K562 (cell line): ENCODE measurements around the gene ANKMY1. TPM values are rescaled to one million over a fixed set of nuclear protein-coding genes. Genes with fewer than 3 reads are reported as not detected.

ENCODE experiments used
- ATAC-seq: fragments of 200-7000 bp; cut with Tn5 transposase; 3 replicates; pipeline ENCODE4 v1.9.1; 2020; ENCODE audit warnings: moderate library complexity
- BruUV-seq: library from RNA; stranded (reverse); fragments of 400-500 nt; replicated peaks from 2 replicates; lab custom pipeline; 2021; lab: Mats Ljungman, UMichigan
- CTCF ChIA-PET: fragments of 300-600 bp; formaldehyde crosslinking; extraction: SDS; loops from one replicate; lab custom pipeline; 2021; ENCODE audit warnings: low intra/inter-chr PET ratio; lab: Yijun Ruan, JAX
- POLR2A ChIA-PET: fragments of 300-600, 350-650 bp; sonication (Branson Sonifier 250); formaldehyde crosslinking; extraction: SDS; loops from one replicate; lab custom pipeline; 2021; ENCODE audit warnings: antibody characterized with exemption, inconsistent platforms; lab: Yijun Ruan, JAX
- DNase-seq, 4 experiments: peaks; one replicate each; pipeline versions ENCODE4 v3.0.0 to v3.0.0-alpha.2; 2011 to 2018; ENCODE audit warnings: low spot score in 3 of 4, mixed read lengths in 3 of 4; ENCODE audit errors: extremely low read depth in 1 of 4
- FAIRE-seq: peaks from 2 replicates; lab custom pipeline; 2011; peaks lifted over from hg19 to GRCh38; lab: Jason Lieb, UNC
- H2AFZ ChIP-seq: 2 replicates; pipeline ENCODE4 v1.6.0; 2011; ENCODE audit warnings: low read depth, low read length, control low read depth, inconsistent platforms
- H3K27ac ChIP-seq: fragments of 200-600 bp; 3 replicates; pipeline ENCODE4 v1.8.0; 2011; ENCODE audit warnings: low read depth, mild to moderate bottlenecking, control low read depth, inconsistent platforms, low read length, moderate library complexity, mixed read lengths; ENCODE audit errors: extremely low read depth
- H3K27me3 ChIP-seq, 2 experiments: fragments of 300-600 bp in 1 of 2; 2 replicates in 1 of 2; 3 replicates in 1 of 2; pipeline versions ENCODE4 v1.6.0 to v1.8.0; 2011; ENCODE audit warnings: inconsistent platforms in 2 of 2, low read length in 2 of 2, mild to moderate bottlenecking in 1 of 2, mixed read lengths in 1 of 2, moderate library complexity in 1 of 2; ENCODE audit not compliant: control insufficient read depth in 2 of 2, insufficient read depth in 2 of 2
- H3K36me3 ChIP-seq: fragments of 300-600 bp; 3 replicates; pipeline ENCODE4 v1.8.0; 2011; ENCODE audit warnings: mild to moderate bottlenecking, low read length, inconsistent platforms; ENCODE audit not compliant: control insufficient read depth, insufficient read depth
- H3K4me1 ChIP-seq, 2 experiments: fragments of 200-600 bp in 1 of 2; replicated peaks in 1 of 2; 2 replicates in 1 of 2; 3 replicates in 1 of 2; pipeline versions ENCODE4 v1.5.1 to v1.8.0; 2011; ENCODE audit warnings: inconsistent platforms in 2 of 2, low read length in 2 of 2, mild to moderate bottlenecking in 1 of 2, mixed read lengths in 1 of 2, moderate library complexity in 1 of 2; ENCODE audit not compliant: control insufficient read depth in 2 of 2, insufficient read depth in 2 of 2
- H3K4me2 ChIP-seq: 2 replicates; pipeline ENCODE4 v1.6.1; 2011; ENCODE audit warnings: low read length, control low read depth, inconsistent platforms, mixed read lengths; ENCODE audit not compliant: insufficient read depth
- H3K4me3 ChIP-seq: fragments of 200-600 bp; sonication (generic), shearing (Covaris generic); 2 replicates; pipeline ENCODE4 v1.5.1; 2016; ENCODE audit warnings: control low read depth, inconsistent platforms
- H3K79me2 ChIP-seq: fragments of 200-600 bp; 3 replicates; pipeline ENCODE4 v1.8.0; 2011; ENCODE audit warnings: low read length, inconsistent platforms; ENCODE audit not compliant: control insufficient read depth, insufficient read depth
- H3K9ac ChIP-seq, 2 experiments: 2 replicates each; pipeline versions ENCODE4 v1.6.0 to v1.6.1; 2011; ENCODE audit warnings: low read depth in 2 of 2, low read length in 2 of 2, control low read depth in 1 of 2, inconsistent platforms in 1 of 2, mild to moderate bottlenecking in 1 of 2, mixed read lengths in 1 of 2; ENCODE audit not compliant: insufficient read depth in 1 of 2
- H3K9me1 ChIP-seq: one replicate; pipeline ENCODE4 v1.6.0; 2011; ENCODE audit warnings: inconsistent platforms, mild to moderate bottlenecking, low read length, moderate library complexity; ENCODE audit not compliant: control insufficient read depth, insufficient read depth
- H3K9me3 ChIP-seq: replicated peaks from 2 replicates; pipeline ENCODE4 v1.5.1; 2011; ENCODE audit warnings: low read depth, low read length, inconsistent platforms; ENCODE audit not compliant: control insufficient read depth, insufficient read depth
- H4K20me1 ChIP-seq: replicated peaks from 2 replicates; pipeline ENCODE4 v1.6.1; 2011; ENCODE audit warnings: low read length, inconsistent platforms, mixed read lengths; ENCODE audit not compliant: control insufficient read depth, insufficient read depth
- CHD2 ChIP-seq: IDR thresholded peaks from 2 replicates; pipeline ENCODE4 v1.6.1; 2011; ENCODE audit warnings: low read depth, low read length
- EZH2 ChIP-seq: IDR thresholded peaks from 2 replicates; pipeline ENCODE4 v1.6.1; 2012; ENCODE audit warnings: low read depth, mild to moderate bottlenecking, inconsistent platforms, low read length, borderline replicate concordance
- POLR2G ChIP-seq: fragments of 200-400 bp; formaldehyde crosslinking; IDR thresholded peaks from 2 replicates; pipeline ENCODE4 v1.6.1; 2017; ENCODE audit warnings: low read depth, mild to moderate bottlenecking, antibody characterized with exemption, low read length, moderate library complexity
- WGBS: fragments of 100-300 bp; shearing (Covaris generic); methylation state at CpG from one replicate; pipeline ENCODE4 v1.1.6; 2016; ENCODE audit warnings: low coverage, mixed read lengths; ENCODE audit not compliant: insufficient coverage; ENCODE audit errors: missing lambda C conversion rate; 5-methylcytosine and 5-hydroxymethylcytosine counted together
- in situ Hi-C: fragments of 300-500 bp; cut with MboI; formaldehyde crosslinking; loops from 4 replicates; pipeline ENCODE4 v1.15.0; 2018; ENCODE audit warnings: inconsistent platforms, mixed read lengths
- intact Hi-C: fragments of 100-400 bp; cut with micrococcal nuclease; formaldehyde crosslinking; loops from 2 replicates; pipeline ENCODE4 v1.14.2; 2022
- polyA plus RNA-seq, 8 experiments: library from polyadenylated mRNA; depleted of rRNA in 4 of 8; stranded (reverse) in 5 of 8; unstranded in 3 of 8; fragments of >200 nt; fragmentation: Nextera tagmentation in 2 of 8; fragmentation: Illumina TruSeq in 1 of 8; extraction: Ambion mirVana in 2 of 8; extraction: Trizol in 1 of 8; gene quantifications; 2 replicates each; pipeline versions ENCODE4 v1.2.1 to v1.2.3, GENCODE V29; 2011 to 2014; ENCODE audit warnings: inconsistent platforms in 1 of 8, missing spikeins in 1 of 8
- total RNA-seq, 7 experiments: library from RNA; depleted of rRNA in 6 of 7; stranded (reverse); fragments of >200 nt in 6 of 7; fragmentation: Illumina TruSeq in 2 of 7; extraction: Trizol in 2 of 7; gene quantifications; 2 replicates each; pipeline versions ENCODE4 v1.2.1 to v1.2.3, GENCODE V29; 2011 to 2021; ENCODE audit warnings: low replicate concordance in 1 of 7
- TF ChIP-seq, protein P1 (sequence below): fragments of 450-650 bp; IDR thresholded peaks from 2 replicates; pipeline ENCODE4 v1.6.1; 2017; ENCODE audit warnings: mild to moderate bottlenecking, moderate library complexity

ANKMY1 gene
- total and polyA plus RNA-seq, 9 of the 15 experiments (the other 6 are each of a cell fraction or from before 2014, with no cell fraction given) = 0.75 to 15.1 (median 11.7) TPM

GRCh38 chr2:240478346-240479110 lies 79.3 kb downstream of the ANKMY1 start:
- no peak for FAIRE-seq
- 89% methylated on average over 9 of the region's 21 CpGs for WGBS
- TF ChIP-seq POLR2G = peak; percentile 12; the same call in 1 of the 2 replicates
- no peak for TF ChIP-seq EZH2
- Histone ChIP-seq H3K27ac (no peak overlapping the region), H4K20me1 (no peaks in the 10 kb centered on the region), H3K4me1 (no peaks in the 10 kb centered on the region), H3K79me2 (no peaks in the 10 kb centered on the region), H3K4me3 (no peak overlapping the region), H3K9ac (no peak overlapping the region), H3K9me1 (no peaks in the 10 kb centered on the region), H3K4me2 (no peak overlapping the region), H3K27me3 (no peaks in the 10 kb centered on the region), H3K9me3 (no peaks in the 10 kb centered on the region; the same call in 1 of the 2 replicates), H2AFZ (no peak overlapping the region), H3K36me3 (no peaks in the 10 kb centered on the region)
- no peak for DNase-seq
- ChIA-PET CTCF (no interaction called here), POLR2A (no interaction called here)
- BruUV-seq = no TSS peak
- ATAC-seq = no peak
- in situ Hi-C loops (no loop called here), intact Hi-C loops (no loop called here)

DNA sequence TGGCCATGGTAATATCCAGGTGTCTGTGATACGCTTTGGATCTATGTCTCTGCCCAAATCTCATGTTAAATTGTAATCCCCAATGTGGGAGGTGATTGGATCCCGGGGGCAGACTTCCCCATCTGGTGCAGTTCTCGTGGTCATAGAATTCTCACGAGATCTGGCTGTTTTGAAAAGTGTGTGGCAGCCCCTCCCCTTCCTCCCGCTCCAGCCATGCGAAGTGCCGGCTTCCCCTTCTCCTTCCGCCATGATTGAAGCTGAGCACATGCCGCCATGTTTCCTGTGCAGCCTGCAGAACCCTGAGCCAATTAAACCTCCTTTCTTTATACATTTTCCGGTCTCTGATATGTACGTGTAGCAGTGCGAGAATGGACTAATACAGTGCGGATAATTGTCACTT lies 79.9 kb downstream of the ANKMY1 start:
- no peak for DNase-seq
- H3K4me3 ChIP-seq = no peak overlapping the region
- no peak for FAIRE-seq
- H3K79me2 ChIP-seq = no peaks in the 10 kb centered on the region
- TF ChIP-seq CHD2 = 0 out of 2 replicates have a peak, but pooled peaks have one; percentile 54
- TF ChIP-seq, protein P1, sequence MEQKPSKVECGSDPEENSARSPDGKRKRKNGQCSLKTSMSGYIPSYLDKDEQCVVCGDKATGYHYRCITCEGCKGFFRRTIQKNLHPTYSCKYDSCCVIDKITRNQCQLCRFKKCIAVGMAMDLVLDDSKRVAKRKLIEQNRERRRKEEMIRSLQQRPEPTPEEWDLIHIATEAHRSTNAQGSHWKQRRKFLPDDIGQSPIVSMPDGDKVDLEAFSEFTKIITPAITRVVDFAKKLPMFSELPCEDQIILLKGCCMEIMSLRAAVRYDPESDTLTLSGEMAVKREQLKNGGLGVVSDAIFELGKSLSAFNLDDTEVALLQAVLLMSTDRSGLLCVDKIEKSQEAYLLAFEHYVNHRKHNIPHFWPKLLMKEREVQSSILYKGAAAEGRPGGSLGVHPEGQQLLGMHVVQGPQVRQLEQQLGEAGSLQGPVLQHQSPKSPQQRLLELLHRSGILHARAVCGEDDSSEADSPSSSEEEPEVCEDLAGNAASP = no peak
- no peak; the same call in 2 of the 3 replicates for ATAC-seq
- H3K4me1 ChIP-seq = no peaks in the 10 kb centered on the region
- CTCF ChIA-PET = no interaction called here
- H3K27ac ChIP-seq = no peak overlapping the region
- H4K20me1 ChIP-seq = no peaks in the 10 kb centered on the region
- H3K27me3 ChIP-seq = no peaks in the 10 kb centered on the region
- no peaks in the 10 kb centered on the region for H3K36me3 ChIP-seq
- POLR2A ChIA-PET = no interaction called here
- no peak overlapping the region for H3K9ac ChIP-seq
- H3K4me2 ChIP-seq = no peak overlapping the region
- intact Hi-C loops (no loop called here), in situ Hi-C loops (no loop called here)
- no peak overlapping the region for H2AFZ ChIP-seq
- no peaks in the 10 kb centered on the region; the same call in 1 of the 2 replicates for H3K9me3 ChIP-seq
- H3K9me1 ChIP-seq = no peaks in the 10 kb centered on the region
- WGBS = 72% methylated on average over 9 of the region's 13 CpGs
- BruUV-seq = no TSS peak
